OCI-LY1 (cell line): ENCODE results near the gene RUNX1.
"Not testable (repeated sequence)": the region's sequence is repeated elsewhere in the genome, so short reads cannot be mapped to it uniquely, and the experiment has no call there.

Source experiments
- H2AFZ ChIP-seq: fragments of 200-600 bp; sonication (generic), shearing (Covaris generic); 2 replicates; pipeline ENCODE4 v1.6.0; 2014; ENCODE audit warnings: antibody characterized with exemption, mild to moderate bottlenecking, low read length
- H3F3A ChIP-seq: fragments of 200-600 bp; sonication (generic), shearing (Covaris generic); 2 replicates; pipeline ENCODE4 v1.6.0; 2014; ENCODE audit warnings: mild to moderate bottlenecking, antibody characterized with exemption, low read length, moderate library complexity; ENCODE audit not compliant: insufficient read depth
- H3K27ac ChIP-seq: fragments of 200-600 bp; sonication (generic); 2 replicates; pipeline ENCODE4 v1.5.1; 2014; ENCODE audit warnings: low read length, mixed run types, mild to moderate bottlenecking, low read depth; ENCODE audit not compliant: poor library complexity, severe bottlenecking
- H3K27me3 ChIP-seq: fragments of 200-600 bp; sonication (generic); 2 replicates; pipeline ENCODE4 v1.6.0; 2014; ENCODE audit warnings: antibody characterized with exemption, mild to moderate bottlenecking, low read length, moderate library complexity; ENCODE audit not compliant: insufficient read depth
- H3K36me3 ChIP-seq: fragments of 200-600 bp; sonication (generic); 2 replicates; pipeline ENCODE4 v1.6.1; 2014; ENCODE audit warnings: mild to moderate bottlenecking, antibody characterized with exemption, low read length, moderate library complexity, mixed read lengths; ENCODE audit not compliant: insufficient read depth
- H3K4me1 ChIP-seq: fragments of 200-600 bp; sonication (generic); 2 replicates; pipeline ENCODE4 v1.5.1; 2014; ENCODE audit warnings: mild to moderate bottlenecking, low read length, moderate library complexity; ENCODE audit not compliant: insufficient read depth, severe bottlenecking
- H3K4me2 ChIP-seq: fragments of 200-600 bp; sonication (generic), shearing (Covaris generic); 2 replicates; pipeline ENCODE4 v1.6.1; 2014; ENCODE audit warnings: low read length
- H3K4me3 ChIP-seq: fragments of 200-600 bp; sonication (generic); 2 replicates; pipeline ENCODE4 v1.5.1; 2014; ENCODE audit warnings: low read length, low read depth, mild to moderate bottlenecking, mixed read lengths; ENCODE audit not compliant: poor library complexity, severe bottlenecking
- H3K79me2 ChIP-seq: fragments of 200-600 bp; shearing (Covaris generic); 2 replicates; pipeline ENCODE4 v1.6.1; 2016; ENCODE audit warnings: mixed run types, low read length, mixed read lengths; ENCODE audit not compliant: insufficient read depth
- H3K9ac ChIP-seq: fragments of 200-600 bp; sonication (generic), shearing (Covaris generic); 2 replicates; pipeline ENCODE4 v1.6.1; 2014; ENCODE audit warnings: mild to moderate bottlenecking, low read length, mixed read lengths
- H3K9me2 ChIP-seq: fragments of 200-600 bp; sonication (generic), shearing (Covaris generic); 2 replicates; pipeline ENCODE4 v1.6.1; 2014; ENCODE audit warnings: low read depth, mild to moderate bottlenecking, low read length, mixed read lengths
- H3K9me3 ChIP-seq: fragments of 200-600 bp; shearing (Covaris generic); 2 replicates; pipeline ENCODE4 v1.6.1; 2014; ENCODE audit warnings: low read length, mixed read lengths
- H4K20me1 ChIP-seq: fragments of 200-600 bp; sonication (generic), shearing (Covaris generic); 2 replicates; pipeline ENCODE4 v1.6.0; 2016; ENCODE audit warnings: mild to moderate bottlenecking, low read length; ENCODE audit not compliant: insufficient read depth
- EZH2 ChIP-seq: fragments of 200-600 bp; sonication (generic), shearing (Covaris generic); IDR thresholded peaks from 2 replicates; pipeline ENCODE4 v1.8.0; 2017; ENCODE audit warnings: borderline replicate concordance, mixed run types, mild to moderate bottlenecking, antibody characterized with exemption, low read length, moderate library complexity, mixed read lengths
- TF ChIP-seq, protein P1 (sequence below): fragments of 200-600 bp; sonication (generic), shearing (Covaris generic); IDR thresholded peaks from 2 replicates; pipeline ENCODE4 v1.5.1; 2017; ENCODE audit warnings: mild to moderate bottlenecking, antibody characterized with exemption, low read length, moderate library complexity, mixed read lengths

Gene RUNX1

GRCh38 chr21:34952701-34953100 lies 96.4 kb downstream of the RUNX1 start:
- no peak overlapping the region for H3K4me2 ChIP-seq
- H3K4me1 ChIP-seq = peaks cover 2% of the 10 kb centered on the region
- H3K4me3 ChIP-seq = no peak overlapping the region
- H3K9ac ChIP-seq = no peak overlapping the region
- TF ChIP-seq, protein P1, sequence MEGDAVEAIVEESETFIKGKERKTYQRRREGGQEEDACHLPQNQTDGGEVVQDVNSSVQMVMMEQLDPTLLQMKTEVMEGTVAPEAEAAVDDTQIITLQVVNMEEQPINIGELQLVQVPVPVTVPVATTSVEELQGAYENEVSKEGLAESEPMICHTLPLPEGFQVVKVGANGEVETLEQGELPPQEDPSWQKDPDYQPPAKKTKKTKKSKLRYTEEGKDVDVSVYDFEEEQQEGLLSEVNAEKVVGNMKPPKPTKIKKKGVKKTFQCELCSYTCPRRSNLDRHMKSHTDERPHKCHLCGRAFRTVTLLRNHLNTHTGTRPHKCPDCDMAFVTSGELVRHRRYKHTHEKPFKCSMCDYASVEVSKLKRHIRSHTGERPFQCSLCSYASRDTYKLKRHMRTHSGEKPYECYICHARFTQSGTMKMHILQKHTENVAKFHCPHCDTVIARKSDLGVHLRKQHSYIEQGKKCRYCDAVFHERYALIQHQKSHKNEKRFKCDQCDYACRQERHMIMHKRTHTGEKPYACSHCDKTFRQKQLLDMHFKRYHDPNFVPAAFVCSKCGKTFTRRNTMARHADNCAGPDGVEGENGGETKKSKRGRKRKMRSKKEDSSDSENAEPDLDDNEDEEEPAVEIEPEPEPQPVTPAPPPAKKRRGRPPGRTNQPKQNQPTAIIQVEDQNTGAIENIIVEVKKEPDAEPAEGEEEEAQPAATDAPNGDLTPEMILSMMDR = no peak
- no peak for TF ChIP-seq EZH2
- H2AFZ ChIP-seq = no peak overlapping the region
- H3K79me2 ChIP-seq = peaks cover 17% of the 10 kb centered on the region
- H3K36me3 ChIP-seq = peaks cover 23% of the 10 kb centered on the region
- H3F3A ChIP-seq = no peaks in the 10 kb centered on the region
- no peaks in the 10 kb centered on the region for H3K9me3 ChIP-seq
- H4K20me1 ChIP-seq = no peaks in the 10 kb centered on the region
- H3K27me3 ChIP-seq = no peaks in the 10 kb centered on the region
- no peak overlapping the region for H3K27ac ChIP-seq
- H3K9me2 ChIP-seq = no peaks in the 10 kb centered on the region

GRCh38 chr21:34951868-34952267 lies 97.2 kb downstream of the RUNX1 start:
- not testable (repeated sequence) for H3K27me3 ChIP-seq, H3K9me3 ChIP-seq, H3K4me2 ChIP-seq, H3F3A ChIP-seq, H2AFZ ChIP-seq, H3K9ac ChIP-seq, H3K27ac ChIP-seq, H4K20me1 ChIP-seq, H3K9me2 ChIP-seq, H3K4me3 ChIP-seq
- peaks cover 16% of the 10 kb centered on the region for H3K79me2 ChIP-seq
- peaks cover 10% of the 10 kb centered on the region for H3K4me1 ChIP-seq
- H3K36me3 ChIP-seq = peaks cover 16% of the 10 kb centered on the region

DNA sequence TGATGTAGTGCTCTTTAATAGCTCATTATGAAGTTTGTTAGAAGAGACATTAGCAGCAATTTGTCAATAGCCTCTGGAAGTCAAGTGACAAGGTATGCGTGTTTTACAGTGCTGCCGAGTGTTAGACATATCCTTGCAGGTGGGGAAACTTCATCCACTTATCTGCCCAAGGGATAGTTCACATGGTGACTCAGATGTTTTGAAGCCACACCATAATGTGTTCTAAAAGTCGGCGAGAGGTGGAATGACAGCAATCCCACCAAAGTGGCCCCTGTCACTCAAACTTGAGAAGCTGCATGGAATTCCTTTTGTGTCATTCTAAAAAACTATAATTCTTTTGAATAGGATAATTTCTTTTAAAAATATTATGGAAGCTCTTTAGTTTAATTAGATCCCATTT lies 98.1 kb downstream of the RUNX1 start:
- Histone ChIP-seq H3K4me3 (no peak overlapping the region), H3K9me2 (no peaks in the 10 kb centered on the region), H3K36me3 (peaks cover 7% of the 10 kb centered on the region), H3K79me2 (peaks cover 16% of the 10 kb centered on the region), H3K9ac (no peak overlapping the region), H3K9me3 (no peaks in the 10 kb centered on the region), H2AFZ (no peak overlapping the region), H3F3A (no peaks in the 10 kb centered on the region), H3K4me1 (peaks cover 19% of the 10 kb centered on the region), H4K20me1 (no peaks in the 10 kb centered on the region), H3K4me2 (no peak overlapping the region), H3K27ac (no peak overlapping the region), H3K27me3 (no peaks in the 10 kb centered on the region)
- TF ChIP-seq, protein P1 = no peak
- TF ChIP-seq EZH2 = no peak

DNA sequence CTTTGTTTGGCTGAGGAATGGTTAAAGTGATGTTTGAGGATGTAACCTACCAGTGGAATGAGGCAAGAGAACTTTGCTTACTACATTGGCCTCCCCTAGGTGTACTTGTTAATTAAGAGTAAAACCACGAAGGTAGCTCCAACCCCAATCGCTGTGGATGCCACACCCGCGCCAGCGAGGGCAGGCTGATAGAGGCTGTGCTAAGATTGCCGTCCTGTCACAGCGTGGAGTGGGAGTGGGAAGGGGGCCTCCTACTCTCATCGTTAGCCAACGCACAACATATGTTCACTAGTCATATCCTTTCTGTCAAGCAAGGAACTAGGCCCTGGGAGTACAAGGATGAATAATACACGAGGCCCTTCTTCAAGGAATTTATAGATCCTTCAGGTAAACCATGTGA lies 99.6 kb downstream of the RUNX1 start:
- Histone ChIP-seq H3K36me3 (peaks cover 6% of the 10 kb centered on the region; the same call in 1 of the 2 replicates), H3K9ac (no peak overlapping the region), H3K27me3 (no peaks in the 10 kb centered on the region), H3K4me2 (no peak overlapping the region), H3K4me3 (no peak overlapping the region), H3K79me2 (peaks cover 13% of the 10 kb centered on the region; the same call in 1 of the 2 replicates), H4K20me1 (no peaks in the 10 kb centered on the region), H3K4me1 (peaks cover 20% of the 10 kb centered on the region), H3K9me2 (no peaks in the 10 kb centered on the region), H3F3A (no peaks in the 10 kb centered on the region), H3K27ac (no peak overlapping the region), H2AFZ (no peak overlapping the region), H3K9me3 (no peaks in the 10 kb centered on the region)
- TF ChIP-seq, protein P1 = no peak
- no peak for TF ChIP-seq EZH2
